GM18858 (cell line): ENCODE data around the gene TMEM18.

Experiments used
- ATAC-seq: cut with Tn5 transposase; IDR thresholded peaks from one replicate; pipeline ENCODE4 v1.9.1; 2021; ENCODE audit not compliant: unreplicated experiment

Gene TMEM18

GRCh38 chr2:653645-654425, 23.4 kb downstream of the TMEM18 start:
- ATAC-seq: no peak

GRCh38 chr2:652881-653480, 24.2 kb downstream of the TMEM18 start:
- ATAC-seq: no peak

- ATAC-seq: no peak
Observed at GRCh38 chr2:651951-652373, 25.2 kb downstream of the TMEM18 start.

- no peak for ATAC-seq
Observed at GRCh38 chr2:650343-651310, 26.6 kb downstream of the TMEM18 start.

- no peak for ATAC-seq
Observed at GRCh38 chr2:649426-650342, 27.5 kb downstream of the TMEM18 start.

GRCh38 chr2:648476-649424, 28.5 kb downstream of the TMEM18 start:
- no peak for ATAC-seq

- no peak for ATAC-seq
Observed at GRCh38 chr2:647691-648231, 29.4 kb downstream of the TMEM18 start.

GRCh38 chr2:647003-647560, 30.1 kb downstream of the TMEM18 start:
- ATAC-seq: no peak

GRCh38 chr2:644871-645270, 32.3 kb downstream of the TMEM18 start:
- ATAC-seq: no peak

GRCh38 chr2:643761-644160, 33.4 kb downstream of the TMEM18 start:
- no peak for ATAC-seq

GRCh38 chr2:643334-643733, 33.9 kb downstream of the TMEM18 start:
- ATAC-seq: no peak

- no peak for ATAC-seq
Observed at GRCh38 chr2:641872-642815, 35.1 kb downstream of the TMEM18 start.

- no peak for ATAC-seq
Observed at GRCh38 chr2:641164-641871, 35.9 kb downstream of the TMEM18 start.

- no peak for ATAC-seq
Observed at GRCh38 chr2:639703-640102, 37.5 kb downstream of the TMEM18 start.

- ATAC-seq: no peak
Observed at GRCh38 chr2:637804-638203, 39.4 kb downstream of the TMEM18 start.

GRCh38 chr2:637406-637776, 39.8 kb downstream of the TMEM18 start:
- no peak for ATAC-seq
